Stimulated activated CD8-positive, alpha-beta memory T cell treated with anti-CD3 and anti-CD28 coated beads, Interleukin-12 subunit alpha, Interleukin-12 subunit beta, amount 100 ng/mL, for 1 hour (primary cell): ENCODE measurements around the gene UST.
"Not testable (repeated sequence)": the region's sequence is repeated elsewhere in the genome, so short reads cannot be mapped to it uniquely, and the experiment has no call there.

Experiments
- DNase-seq: peaks from one replicate; pipeline ENCODE4 v3.0.0-alpha.2; 2020; ENCODE audit warnings: low read depth

Gene UST

GRCh38 chr6:149006236-149006635, 259.4 kb downstream of the UST start:
- DNase-seq, result not testable (repeated sequence)

GRCh38 chr6:149006671-149007070, 259.8 kb downstream of the UST start:
- no peak for DNase-seq

- no peak for DNase-seq
Observed at GRCh38 chr6:149007846-149008245, 261.0 kb downstream of the UST start.

GRCh38 chr6:149008741-149009140, 261.9 kb downstream of the UST start:
- DNase-seq, result no peak

GRCh38 chr6:149012040-149012545, 265.3 kb downstream of the UST start:
- no peak for DNase-seq

GRCh38 chr6:149013586-149014344, 266.9 kb downstream of the UST start:
- DNase-seq, result no peak

GRCh38 chr6:149014631-149015534, 268.1 kb downstream of the UST start:
- no peak for DNase-seq

- no peak for DNase-seq
Observed at GRCh38 chr6:149015535-149016525, 269.0 kb downstream of the UST start.

- no peak for DNase-seq
Observed at GRCh38 chr6:149016716-149017115, 269.9 kb downstream of the UST start.

GRCh38 chr6:149020319-149020718, 273.5 kb downstream of the UST start:
- DNase-seq, result no peak

GRCh38 chr6:149024361-149024760, 277.5 kb downstream of the UST start:
- DNase-seq, result no peak

GRCh38 chr6:149025061-149025460, 278.2 kb downstream of the UST start:
- no peak for DNase-seq

GRCh38 chr6:149026530-149026942, 279.7 kb downstream of the UST start:
- DNase-seq, result no peak

- DNase-seq, result no peak
Observed at GRCh38 chr6:149027484-149027883, 280.7 kb downstream of the UST start.

- DNase-seq, result peak; percentile 66
Observed at GRCh38 chr6:149028767-149029405, 282.1 kb downstream of the UST start.

GRCh38 chr6:149031201-149031858, 284.5 kb downstream of the UST start:
- DNase-seq, result no peak

- no peak for DNase-seq
Observed at GRCh38 chr6:149031859-149032598, 285.2 kb downstream of the UST start.

GRCh38 chr6:149032599-149033405, 286.0 kb downstream of the UST start:
- no peak for DNase-seq

GRCh38 chr6:149033454-149033853, 286.6 kb downstream of the UST start:
- no peak for DNase-seq
